Activated CD4-positive, CD25-positive, alpha-beta regulatory T cell treated with anti-CD3 and anti-CD28 coated beads, Interleukin-2, amount 50 U/mL, for 24 hours (primary cell): Measurements from ENCODE around the gene UBE2F.

ENCODE experiments used
- ATAC-seq, 2 donors: fragments of 150-1000 bp; cut with Tn5 transposase; one replicate each; pipeline ENCODE4 v1.10.0; 2021; ENCODE audit warnings: mild to moderate bottlenecking in 1 of 2, moderate library complexity in 1 of 2

Gene UBE2F

GRCh38 chr2:238082827-238083226 is 116.0 kb downstream of the UBE2F start:
- ATAC-seq = no peak

DNA sequence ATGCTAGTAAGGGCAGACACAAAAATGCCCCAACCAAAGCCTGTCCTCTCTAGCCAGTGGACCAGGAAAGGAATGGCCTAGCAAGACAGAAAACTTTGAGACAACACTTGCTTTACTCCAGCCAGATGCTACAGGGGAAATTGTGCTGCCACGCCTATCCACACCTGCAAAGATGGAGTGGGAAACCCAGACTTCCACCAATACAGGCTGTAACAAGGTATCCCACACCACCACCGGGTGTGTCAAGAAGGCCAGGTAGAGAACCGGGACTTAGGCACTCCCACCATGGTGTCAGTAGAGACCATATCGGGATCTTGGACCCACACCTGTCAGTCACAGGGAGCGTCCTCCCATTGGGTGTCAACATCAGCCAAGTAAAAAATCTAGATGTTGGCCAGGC is 117.1 kb downstream of the UBE2F start:
- ATAC-seq = no peak

DNA sequence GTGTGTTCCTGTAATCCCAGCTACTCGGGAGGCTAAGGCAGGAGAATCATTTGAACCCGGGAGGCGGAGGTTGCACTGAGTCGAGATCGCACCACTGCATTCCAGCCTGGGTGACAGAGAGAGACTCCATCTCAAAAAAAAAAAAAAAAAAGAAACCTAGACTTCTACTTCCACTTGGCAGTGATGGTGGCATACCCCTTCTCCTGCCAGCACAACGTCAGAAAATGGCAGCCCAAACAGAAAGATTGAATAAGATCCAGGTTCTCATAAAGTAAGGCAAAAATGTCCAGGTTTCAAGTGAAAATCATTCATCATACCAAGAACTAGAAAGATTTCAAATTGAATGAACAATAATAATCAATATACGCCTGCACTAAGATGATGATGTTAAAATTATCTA is 117.9 kb downstream of the UBE2F start:
- ATAC-seq = no peak

GRCh38 chr2:238085899-238086298 is 119.1 kb downstream of the UBE2F start:
- no peak for ATAC-seq

DNA sequence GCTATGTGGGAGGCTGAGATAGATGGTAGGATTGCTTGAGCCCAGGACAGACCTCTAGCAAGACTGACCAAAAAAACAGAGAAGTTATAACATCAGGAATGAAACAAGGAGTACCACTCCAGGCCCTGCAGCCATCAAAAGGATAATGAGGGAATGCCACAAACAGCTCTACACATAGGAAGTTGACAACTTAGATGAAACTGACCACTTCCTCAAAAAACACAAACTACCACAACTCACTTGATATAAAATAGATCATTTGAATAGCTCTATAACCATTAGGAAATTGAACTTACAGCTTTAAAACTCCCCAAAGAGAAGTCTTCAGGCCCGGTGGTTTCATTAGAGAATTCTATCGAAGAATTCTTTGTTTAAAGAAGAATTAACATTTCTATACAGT is 120.4 kb downstream of the UBE2F start:
- ATAC-seq = no peak

GRCh38 chr2:238090887-238091286 is 124.1 kb downstream of the UBE2F start:
- ATAC-seq = no peak

GRCh38 chr2:238091436-238092060 is 124.7 kb downstream of the UBE2F start:
- no peak for ATAC-seq
